GM12878 (cell line): ENCODE measurements around the gene TANC1. TPM values are rescaled to one million over a fixed set of nuclear protein-coding genes. Genes with fewer than 3 reads are reported as not detected.

Experiments used
- ATAC-seq: fragments of 200-7000 bp; cut with Tn5 transposase; 3 replicates; pipeline ENCODE4 v1.9.1; 2020; ENCODE audit warnings: mild to moderate bottlenecking, moderate library complexity
- BruUV-seq: library from RNA; stranded (reverse); fragments of 400-500 nt; replicated peaks from 2 replicates; lab custom pipeline; 2021; lab: Mats Ljungman, UMichigan
- CTCF ChIA-PET: fragments of 300-600 bp; sonication (Branson Sonifier 250); formaldehyde crosslinking; extraction: SDS; loops from one replicate; lab custom pipeline; 2021; ENCODE audit warnings: inconsistent platforms; lab: Yijun Ruan, JAX
- POLR2A ChIA-PET: fragments of 350-600 bp; formaldehyde crosslinking; extraction: SDS; loops from one replicate; lab custom pipeline; 2021; ENCODE audit warnings: inconsistent platforms; lab: Charles Lee
- RAD21 ChIA-PET: fragments of 300-600 bp; sonication (Branson Sonifier 250); formaldehyde crosslinking; loops from one replicate; lab custom pipeline; 2023; ENCODE audit warnings: antibody characterized with exemption; ENCODE audit not compliant: unreplicated experiment; lab: Charles Lee
- SMC1A ChIA-PET: fragments of 300-600 bp; sonication (Branson Sonifier 250); formaldehyde crosslinking; loops from one replicate; lab custom pipeline; 2023; ENCODE audit not compliant: unreplicated experiment, uncharacterized antibody; lab: Charles Lee
- DNase-seq: peaks from one replicate; pipeline ENCODE4 v3.0.0-alpha.2; 2011; ENCODE audit warnings: low read depth, low spot score
- FAIRE-seq: peaks from 3 replicates; lab custom pipeline; 2011; peaks lifted over from hg19 to GRCh38; lab: Jason Lieb, UNC
- H2AFZ ChIP-seq: 2 replicates; pipeline ENCODE4 v1.6.0; 2011; ENCODE audit warnings: low read depth, low read length, control low read depth; ENCODE audit not compliant: control insufficient read depth
- H3K27ac ChIP-seq: 2 replicates; pipeline ENCODE4 v1.5.1; 2011; ENCODE audit warnings: control low read depth; ENCODE audit not compliant: control insufficient read depth, insufficient read depth
- H3K27me3 ChIP-seq, 2 experiments: replicated peaks in 1 of 2; 2 replicates each; pipeline versions ENCODE4 v1.6.0 to v1.6.1; 2011; ENCODE audit warnings: low read length in 1 of 2; ENCODE audit not compliant: control insufficient read depth in 2 of 2, insufficient read depth in 2 of 2
- H3K36me3 ChIP-seq, 2 experiments: 2 replicates each; pipeline ENCODE4 v1.5.1; 2011; ENCODE audit warnings: low read length in 1 of 2; ENCODE audit not compliant: control insufficient read depth in 2 of 2, insufficient read depth in 2 of 2
- H3K4me1 ChIP-seq: 2 replicates; pipeline ENCODE4 v1.6.1; 2011; ENCODE audit warnings: mild to moderate bottlenecking, low read length, moderate library complexity, mixed read lengths; ENCODE audit not compliant: control insufficient read depth, insufficient read depth
- H3K4me2 ChIP-seq: 2 replicates; pipeline ENCODE4 v1.6.0; 2011; ENCODE audit warnings: control low read depth; ENCODE audit not compliant: control insufficient read depth, insufficient read depth
- H3K4me3 ChIP-seq: fragments of 200-600 bp; sonication (generic); 2 replicates; pipeline ENCODE4 v1.5.1; 2016
- H3K79me2 ChIP-seq: 2 replicates; pipeline ENCODE4 v1.6.0; 2011; ENCODE audit warnings: low read length; ENCODE audit not compliant: control insufficient read depth, insufficient read depth
- H3K9ac ChIP-seq: 2 replicates; pipeline ENCODE4 v1.8.0; 2011; ENCODE audit warnings: low read length, control low read depth, mixed read lengths; ENCODE audit not compliant: control insufficient read depth, insufficient read depth
- H3K9me3 ChIP-seq: replicated peaks from 3 replicates; pipeline ENCODE4 v1.5.1; 2011; ENCODE audit warnings: mild to moderate bottlenecking, low read length; ENCODE audit not compliant: control insufficient read depth, insufficient read depth
- H4K20me1 ChIP-seq: 2 replicates; pipeline ENCODE4 v1.6.0; 2011; ENCODE audit not compliant: control insufficient read depth, insufficient read depth
- CBX3 ChIP-seq: fragments of 200-600 bp; sonication (generic); IDR thresholded peaks from 2 replicates; pipeline ENCODE4 v1.6.1; 2016; ENCODE audit warnings: low read depth, borderline replicate concordance
- CHD1 ChIP-seq: IDR thresholded peaks from 2 replicates; pipeline ENCODE4 v1.6.1; 2012; ENCODE audit warnings: low read depth, low read length, improper control_type of control experiment
- CREB1 ChIP-seq: IDR thresholded peaks from 2 replicates; pipeline ENCODE4 v1.6.1; 2012; ENCODE audit warnings: low read depth, mild to moderate bottlenecking, inconsistent platforms
- MTA3 ChIP-seq: IDR thresholded peaks from 2 replicates; pipeline ENCODE4 v1.6.1; 2012; ENCODE audit warnings: low read length, inconsistent platforms, borderline replicate concordance
- POLR2AphosphoS2 ChIP-seq: IDR thresholded peaks from 2 replicates; pipeline ENCODE4 v1.6.1; 2011; ENCODE audit warnings: low read depth, mild to moderate bottlenecking, low read length, improper control_type of control experiment, moderate library complexity
- POLR2AphosphoS5 ChIP-seq: IDR thresholded peaks from 2 replicates; pipeline ENCODE4 v1.6.1; 2011; ENCODE audit warnings: mild to moderate bottlenecking, low read length, inconsistent platforms
- RCOR1 ChIP-seq: conservative IDR thresholded peaks from 2 replicates; pipeline ENCODE4 v1.6.1; 2012; ENCODE audit warnings: low read depth, low read length, improper control_type of control experiment
- RFX5 ChIP-seq: IDR thresholded peaks from 2 replicates; pipeline ENCODE4 v1.6.1; 2011; ENCODE audit warnings: low read depth, low read length, improper control_type of control experiment
- WGBS: methylation state at CpG from one replicate; pipeline ENCODE4 v1.1.6; 2016; ENCODE audit warnings: low lambda C conversion rate; ENCODE audit not compliant: insufficient replicate concordance, insufficient coverage; ENCODE audit errors: missing lambda C conversion rate; 5-methylcytosine and 5-hydroxymethylcytosine counted together
- in situ Hi-C: fragments of 300-500 bp; cut with MboI; formaldehyde crosslinking; loops from 9 replicates; pipeline ENCODE4 v1.14.3; 2018; ENCODE audit warnings: mixed read lengths
- intact Hi-C: fragments of 100-400 bp; cut with micrococcal nuclease; formaldehyde crosslinking; loops from one replicate; pipeline ENCODE4 v1.14.2; 2022; ENCODE audit not compliant: unreplicated experiment
- polyA plus RNA-seq, 11 experiments: library from polyadenylated mRNA; depleted of rRNA in 4 of 11; unstranded in 6 of 11; stranded (reverse) in 5 of 11; fragments of >200 nt; fragmentation: Nextera tagmentation in 4 of 11; fragmentation: Illumina TruSeq in 1 of 11; extraction: Ambion mirVana in 4 of 11; extraction: Trizol in 1 of 11; gene quantifications; 1 replicate in 1 of 11; 2 replicates in 10 of 11; pipeline versions ENCODE4 v1.2.1 to v1.2.3, GENCODE V29; 2011 to 2016; ENCODE audit warnings: inconsistent platforms in 2 of 11, missing spikeins in 2 of 11, low read depth in 1 of 11
- total RNA-seq, 4 experiments: library from RNA; depleted of rRNA in 3 of 4; stranded (reverse); fragments of >200 nt in 3 of 4; fragmentation: Illumina TruSeq in 1 of 4; extraction: Trizol in 1 of 4; gene quantifications; 2 replicates each; pipeline versions ENCODE4 v1.2.1 to v1.2.3, GENCODE V29; 2013 to 2021
- TF ChIP-seq, protein P1 (sequence below): fragments of 150-350 bp; IDR thresholded peaks from 2 replicates; pipeline ENCODE4 v1.6.1; 2014; ENCODE audit warnings: mild to moderate bottlenecking, low read depth, low read length
- TF ChIP-seq, protein P2 (sequence below): IDR thresholded peaks from 2 replicates; pipeline ENCODE4 v1.6.1; 2011; ENCODE audit warnings: mild to moderate bottlenecking, low read depth, low read length, moderate library complexity; ENCODE audit not compliant: insufficient replicate concordance

Gene TANC1
- total and polyA plus RNA-seq, 10 of the 15 experiments (the other 5 are each of a cell fraction or from before 2014, with no cell fraction given), result 0.05 to 5.0 (median 0.34) TPM

DNA sequence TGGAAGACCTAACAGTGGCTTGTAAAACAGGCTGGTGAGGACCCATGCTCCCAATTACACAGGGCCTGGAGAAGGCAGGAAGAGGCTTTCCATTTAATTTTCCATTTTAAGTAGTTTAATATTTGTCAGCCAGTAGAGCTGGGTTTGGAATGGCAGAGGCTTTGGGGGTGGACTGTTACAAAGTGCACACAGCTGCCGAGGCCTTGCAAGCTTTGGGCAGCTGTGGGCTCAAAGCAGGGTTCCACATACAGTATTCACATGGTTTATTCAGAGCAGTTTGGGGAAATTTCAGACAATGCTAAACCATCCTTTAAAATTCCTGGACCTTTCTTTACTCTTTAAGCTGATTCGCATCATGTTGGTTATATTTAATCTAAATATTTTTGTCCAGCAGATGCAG is 185.5 kb downstream of the TANC1 start:
- Histone ChIP-seq H4K20me1 (no peaks in the 10 kb centered on the region), H3K9ac (no peak overlapping the region), H3K27ac (no peak overlapping the region), H3K4me3 (no peak overlapping the region), H3K9me3 (no peaks in the 10 kb centered on the region), H3K4me1 (0 out of 2 replicates have a peak, but pooled peaks cover 6% of the 10 kb centered on the region), H3K36me3 (no peaks in the 10 kb centered on the region), H2AFZ (no peak overlapping the region), H3K27me3 (no peaks in the 10 kb centered on the region), H3K4me2 (no peak overlapping the region), H3K79me2 (no peaks in the 10 kb centered on the region)
- 32% methylated on average over 2 of the region's 2 CpGs for WGBS
- TF ChIP-seq CREB1 (no peak), CBX3 (no peak), RCOR1 (no peak), MTA3 (no peak), POLR2AphosphoS2 (no peak), CHD1 (no peak), POLR2AphosphoS5 (no peak), RFX5 (no peak)
- TF ChIP-seq, protein P1, sequence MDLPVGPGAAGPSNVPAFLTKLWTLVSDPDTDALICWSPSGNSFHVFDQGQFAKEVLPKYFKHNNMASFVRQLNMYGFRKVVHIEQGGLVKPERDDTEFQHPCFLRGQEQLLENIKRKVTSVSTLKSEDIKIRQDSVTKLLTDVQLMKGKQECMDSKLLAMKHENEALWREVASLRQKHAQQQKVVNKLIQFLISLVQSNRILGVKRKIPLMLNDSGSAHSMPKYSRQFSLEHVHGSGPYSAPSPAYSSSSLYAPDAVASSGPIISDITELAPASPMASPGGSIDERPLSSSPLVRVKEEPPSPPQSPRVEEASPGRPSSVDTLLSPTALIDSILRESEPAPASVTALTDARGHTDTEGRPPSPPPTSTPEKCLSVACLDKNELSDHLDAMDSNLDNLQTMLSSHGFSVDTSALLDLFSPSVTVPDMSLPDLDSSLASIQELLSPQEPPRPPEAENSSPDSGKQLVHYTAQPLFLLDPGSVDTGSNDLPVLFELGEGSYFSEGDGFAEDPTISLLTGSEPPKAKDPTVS, result no peak
- TF ChIP-seq, protein P2, sequence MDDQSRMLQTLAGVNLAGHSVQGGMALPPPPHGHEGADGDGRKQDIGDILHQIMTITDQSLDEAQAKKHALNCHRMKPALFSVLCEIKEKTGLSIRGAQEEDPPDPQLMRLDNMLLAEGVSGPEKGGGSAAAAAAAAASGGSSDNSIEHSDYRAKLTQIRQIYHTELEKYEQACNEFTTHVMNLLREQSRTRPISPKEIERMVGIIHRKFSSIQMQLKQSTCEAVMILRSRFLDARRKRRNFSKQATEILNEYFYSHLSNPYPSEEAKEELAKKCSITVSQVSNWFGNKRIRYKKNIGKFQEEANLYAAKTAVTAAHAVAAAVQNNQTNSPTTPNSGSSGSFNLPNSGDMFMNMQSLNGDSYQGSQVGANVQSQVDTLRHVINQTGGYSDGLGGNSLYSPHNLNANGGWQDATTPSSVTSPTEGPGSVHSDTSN, result no peak
- ChIA-PET RAD21 (no interaction called here), CTCF (no interaction called here), POLR2A (no interaction called here), SMC1A (interaction anchor here (1.1 kb wide), 1 partner anchor 29 kb away, joined by 3 read pairs; no protein-coding TSS in a partner anchor)
- in situ Hi-C loops, result no loop called here
- DNase-seq, result no peak
- no TSS peak for BruUV-seq
- ATAC-seq, result no peak
- intact Hi-C loops, result no loop called here
- no peak for FAIRE-seq
